WTC11 (cell line): Measurements from ENCODE around the gene SRSF8. TPM values are rescaled to one million over a fixed set of nuclear protein-coding genes. Genes with fewer than 3 reads are reported as not detected.

Source experiments
- ATAC-seq: fragments of 200-7000 bp; cut with Tn5 transposase; 2 replicates; pipeline ENCODE4 v1.10.0; 2021; ENCODE audit warnings: mild to moderate bottlenecking, moderate library complexity
- CTCF ChIA-PET: fragments of 300-600 bp; sonication (Branson Sonifier 250); formaldehyde crosslinking; loops from one replicate; lab custom pipeline; 2021; ENCODE audit warnings: antibody characterized with exemption; lab: Charles Lee
- POLR2A ChIA-PET: fragments of 350-600 bp; sonication (Branson Sonifier 250); formaldehyde crosslinking; loops from one replicate; lab custom pipeline; 2021; ENCODE audit warnings: antibody characterized with exemption; lab: Charles Lee
- DNase-seq: peaks from one replicate; pipeline ENCODE4 v3.0.0; 2021; ENCODE audit warnings: low spot score
- H3K27ac Mint-ChIP-seq: 2 replicates; pipeline ENCODE4 v1.8.0; 2021; ENCODE audit warnings: mixed read lengths
- H3K27me3 Mint-ChIP-seq: 2 replicates; pipeline ENCODE4 v1.8.0; 2021; ENCODE audit warnings: low read depth, mild to moderate bottlenecking, moderate library complexity, mixed read lengths
- H3K36me3 Mint-ChIP-seq: 2 replicates; pipeline ENCODE4 v1.8.0; 2021; ENCODE audit warnings: mixed read lengths
- H3K4me1 Mint-ChIP-seq: 2 replicates; pipeline ENCODE4 v1.8.0; 2022; ENCODE audit warnings: mixed read lengths
- H3K4me3 Mint-ChIP-seq: 2 replicates; pipeline ENCODE4 v1.8.0; 2021; ENCODE audit warnings: mild to moderate bottlenecking, moderate library complexity, mixed read lengths
- H3K9me3 Mint-ChIP-seq: 2 replicates; pipeline ENCODE4 v1.8.0; 2021; ENCODE audit warnings: mixed read lengths
- CREM ChIP-seq: sonication (generic); formaldehyde crosslinking; IDR thresholded peaks from 2 replicates; pipeline ENCODE4 v1.8.1; 2022; ENCODE audit warnings: mild to moderate bottlenecking, missing genetic modification reagents, moderate library complexity
- E2F4 ChIP-seq: sonication (generic); formaldehyde crosslinking; IDR thresholded peaks from 2 replicates; pipeline ENCODE4 v1.8.1; 2022; ENCODE audit warnings: low read depth, mild to moderate bottlenecking, moderate library complexity, missing genetic modification reagents, borderline replicate concordance
- E2F5 ChIP-seq: sonication (generic); formaldehyde crosslinking; IDR thresholded peaks from 2 replicates; pipeline ENCODE4 v1.8.1; 2022; ENCODE audit warnings: mild to moderate bottlenecking, moderate library complexity, missing genetic modification reagents
- ELF4 ChIP-seq: sonication (generic); formaldehyde crosslinking; IDR thresholded peaks from 2 replicates; pipeline ENCODE4 v1.8.1; 2022; ENCODE audit warnings: low read depth, mild to moderate bottlenecking, moderate library complexity, missing genetic modification reagents
- FOXK1 ChIP-seq: sonication (generic); formaldehyde crosslinking; IDR thresholded peaks from 2 replicates; pipeline ENCODE4 v1.8.0; 2022; ENCODE audit warnings: mild to moderate bottlenecking, moderate library complexity, missing genetic modification reagents
- FOXP1 ChIP-seq: sonication (generic); formaldehyde crosslinking; IDR thresholded peaks from 2 replicates; pipeline ENCODE4 v1.8.0; 2022; ENCODE audit warnings: missing genetic modification reagents, mild to moderate bottlenecking, moderate library complexity, borderline replicate concordance
- FOXP4 ChIP-seq: sonication (generic); formaldehyde crosslinking; IDR thresholded peaks from 2 replicates; pipeline ENCODE4 v1.8.0; 2022; ENCODE audit warnings: mild to moderate bottlenecking, missing genetic modification reagents
- HMGXB4 ChIP-seq: sonication (generic); formaldehyde crosslinking; IDR thresholded peaks from 2 replicates; pipeline ENCODE4 v1.8.1; 2023; ENCODE audit warnings: mild to moderate bottlenecking, moderate library complexity, missing genetic modification reagents
- JUN ChIP-seq: sonication (generic); formaldehyde crosslinking; IDR thresholded peaks from 2 replicates; pipeline ENCODE4 v1.8.0; 2023; ENCODE audit warnings: mild to moderate bottlenecking, missing genetic modification reagents
- MAX ChIP-seq: sonication (generic); formaldehyde crosslinking; IDR thresholded peaks from 2 replicates; pipeline ENCODE4 v1.8.0; 2022; ENCODE audit warnings: mild to moderate bottlenecking, missing genetic modification reagents
- MYBL2 ChIP-seq: sonication (generic); formaldehyde crosslinking; IDR thresholded peaks from 2 replicates; pipeline ENCODE4 v1.8.1; 2023; ENCODE audit warnings: mild to moderate bottlenecking, moderate library complexity, missing genetic modification reagents
- NFE2L1 ChIP-seq: sonication (generic); formaldehyde crosslinking; IDR thresholded peaks from 2 replicates; pipeline ENCODE4 v1.8.1; 2023; ENCODE audit warnings: missing genetic modification reagents
- PREB ChIP-seq: sonication (generic); formaldehyde crosslinking; IDR thresholded peaks from 2 replicates; pipeline ENCODE4 v1.8.1; 2022; ENCODE audit warnings: mild to moderate bottlenecking, missing genetic modification reagents, moderate library complexity, borderline replicate concordance
- PRRX2 ChIP-seq: fragments of 250-450 bp; sonication (Bioruptor Pico); IDR thresholded peaks from 2 replicates; pipeline ENCODE4 v1.8.0; 2021; ENCODE audit warnings: mild to moderate bottlenecking
- SP1 ChIP-seq: sonication (generic); formaldehyde crosslinking; conservative IDR thresholded peaks from 2 replicates; pipeline ENCODE4 v1.8.1; 2022; ENCODE audit warnings: missing genetic modification reagents
- STAT6 ChIP-seq: sonication (generic); formaldehyde crosslinking; conservative IDR thresholded peaks from 2 replicates; pipeline ENCODE4 v1.8.1; 2023; ENCODE audit warnings: mild to moderate bottlenecking, low read depth, missing genetic modification reagents, moderate library complexity
- TCF7 ChIP-seq: sonication (generic); formaldehyde crosslinking; IDR thresholded peaks from 2 replicates; pipeline ENCODE4 v1.8.0; 2022; ENCODE audit warnings: mild to moderate bottlenecking, low read depth, missing genetic modification reagents, moderate library complexity
- TP53 ChIP-seq: sonication (generic); formaldehyde crosslinking; IDR thresholded peaks from 2 replicates; pipeline ENCODE4 v1.8.1; 2023; ENCODE audit warnings: mild to moderate bottlenecking, missing genetic modification reagents
- USF1 ChIP-seq: sonication (generic); formaldehyde crosslinking; IDR thresholded peaks from 2 replicates; pipeline ENCODE4 v1.8.0; 2022; ENCODE audit warnings: mild to moderate bottlenecking, missing genetic modification reagents
- USF2 ChIP-seq: sonication (generic); formaldehyde crosslinking; IDR thresholded peaks from 2 replicates; pipeline ENCODE4 v1.8.1; 2023; ENCODE audit warnings: mild to moderate bottlenecking, missing genetic modification reagents, moderate library complexity
- ZNF138 ChIP-seq: sonication (generic); formaldehyde crosslinking; conservative IDR thresholded peaks from 2 replicates; pipeline ENCODE4 v1.8.1; 2022; ENCODE audit warnings: mild to moderate bottlenecking, moderate library complexity, missing genetic modification reagents
- ZNF219 ChIP-seq: sonication (generic); formaldehyde crosslinking; IDR thresholded peaks from 2 replicates; pipeline ENCODE4 v1.8.0; 2023; ENCODE audit warnings: missing genetic modification reagents, mild to moderate bottlenecking, borderline replicate concordance
- ZNF317 ChIP-seq: sonication (generic); formaldehyde crosslinking; IDR thresholded peaks from 2 replicates; pipeline ENCODE4 v1.8.1; 2023; ENCODE audit warnings: low read depth, mild to moderate bottlenecking, moderate library complexity, missing genetic modification reagents, borderline replicate concordance
- total RNA-seq: library from RNA; stranded (reverse); gene quantifications from 3 replicates; pipeline ENCODE4 v1.2.3, GENCODE V29; 2021

The SRSF8 gene
- total RNA-seq, 1 experiment from 2014 or later: 20.9 TPM

GRCh38 chr11:95067039-95067840 is 521 bp downstream of the SRSF8 start:
- DNase-seq: peak; percentile 79
- Mint-ChIP-seq H3K9me3 (no peaks in the 10 kb centered on the region), H3K4me3 (peak overlapping the region; percentile 86), H3K27me3 (no peaks in the 10 kb centered on the region; the same call in 1 of the 2 replicates), H3K36me3 (no peaks in the 10 kb centered on the region), H3K27ac (peak overlapping the region; percentile 80), H3K4me1 (peaks cover 17% of the 10 kb centered on the region)
- ChIA-PET CTCF (interaction anchor here (0.7 to 5.1 kb wide), 18 partner anchors 9 to 722 kb away, joined by 3 to 89 read pairs (median 4); partner anchors contain the start of genes CWC15, ENDOD1, FAM76B and KDM4D), POLR2A (interaction anchor here (0.6 to 2.9 kb wide), 9 partner anchors 14 to 1229 kb away, joined by 4 to 19 read pairs (median 6); partner anchors contain the start of genes CWC15, ENDOD1, FAM76B and KDM4D)
- peak; percentile 78 for ATAC-seq
- TF ChIP-seq ZNF317: no peak
- TF ChIP-seq FOXP4: peak; percentile 44; the same call in 1 of the 2 replicates
- TF ChIP-seq MAX: peak; percentile 76
- no peak for TF ChIP-seq STAT6 (CRISPR knock-in tag)
- TF ChIP-seq ELF4: no peak
- TF ChIP-seq ZNF219 (CRISPR knock-in tag): no peak
- TF ChIP-seq HMGXB4 (CRISPR knock-in tag): peak; percentile 52; the same call in 1 of the 2 replicates
- TF ChIP-seq CREM: peak; percentile 22; the same call in 1 of the 2 replicates
- no peak; the same call in 1 of the 2 replicates for TF ChIP-seq SP1 (CRISPR knock-in tag)
- no peak for TF ChIP-seq JUN
- TF ChIP-seq ZNF138: peak; percentile 86; the same call in 1 of the 2 replicates
- TF ChIP-seq NFE2L1 (CRISPR knock-in tag): peak; percentile 37; the same call in 1 of the 2 replicates
- peak; percentile 25; the same call in 1 of the 2 replicates for TF ChIP-seq E2F4
- TF ChIP-seq USF1: peak; percentile 14; the same call in 1 of the 2 replicates
- TF ChIP-seq MYBL2 (CRISPR knock-in tag): peak; percentile 83
- 0 out of 2 replicates have a peak, but pooled peaks have one; percentile 17 for TF ChIP-seq PREB (CRISPR knock-in tag)
- TF ChIP-seq PRRX2: no peak
- TF ChIP-seq FOXP1 (CRISPR knock-in tag): peak; percentile 86
- 0 out of 2 replicates have a peak, but pooled peaks have one; percentile 9 for TF ChIP-seq USF2 (CRISPR knock-in tag)
- peak; percentile 64; the same call in 1 of the 2 replicates for TF ChIP-seq TP53 (CRISPR knock-in tag)
- peak; percentile 53 for TF ChIP-seq FOXK1 (CRISPR knock-in tag)
- peak; percentile 44; the same call in 1 of the 2 replicates for TF ChIP-seq E2F5 (CRISPR knock-in tag)
- TF ChIP-seq TCF7 (CRISPR knock-in tag): 0 out of 2 replicates have a peak, but pooled peaks have one; percentile 32
